ENCODE measurements around the gene AKT1. TPM values are rescaled to one million over a fixed set of nuclear protein-coding genes. Genes with fewer than 3 reads are reported as not detected.
A peak's percentile ranks its signal among the peaks of the same experiment; 100 is the strongest.

The AKT1 gene
- total and polyA plus RNA-seq, 2 of the 13 experiments (the other 11 are each of a cell fraction or from before 2014, with no cell fraction given) = 96.2 to 116 TPM

DNA sequence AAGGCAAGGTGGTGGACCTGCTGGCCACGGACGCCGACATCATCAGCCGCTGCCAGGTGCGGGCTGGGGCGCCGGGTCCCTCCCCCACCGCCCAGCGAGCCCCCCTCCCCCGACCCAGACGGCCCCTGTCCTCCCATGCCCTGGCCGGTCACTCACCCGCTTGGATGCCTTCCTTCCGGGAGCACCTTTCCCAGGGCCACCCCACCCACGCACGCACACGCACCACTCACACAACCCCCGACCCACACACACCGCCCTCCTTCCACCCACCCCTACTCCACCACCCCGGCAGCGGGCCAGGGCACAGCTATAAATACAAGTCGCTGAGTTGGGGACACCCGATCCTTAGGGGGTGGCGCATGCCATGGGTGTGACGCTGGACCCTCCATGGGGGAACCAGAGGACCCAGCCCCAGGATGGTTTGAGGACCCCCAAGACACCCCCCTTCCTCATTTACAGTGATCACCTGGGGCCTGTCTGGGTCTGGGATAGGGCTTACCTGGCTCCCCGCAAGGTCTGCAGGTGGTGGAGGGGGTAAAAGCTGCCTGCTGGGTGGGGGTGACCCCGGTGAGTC lies 71.1 kb downstream of the AKT1 start (continued):
- TF ChIP-seq, protein P1, sequence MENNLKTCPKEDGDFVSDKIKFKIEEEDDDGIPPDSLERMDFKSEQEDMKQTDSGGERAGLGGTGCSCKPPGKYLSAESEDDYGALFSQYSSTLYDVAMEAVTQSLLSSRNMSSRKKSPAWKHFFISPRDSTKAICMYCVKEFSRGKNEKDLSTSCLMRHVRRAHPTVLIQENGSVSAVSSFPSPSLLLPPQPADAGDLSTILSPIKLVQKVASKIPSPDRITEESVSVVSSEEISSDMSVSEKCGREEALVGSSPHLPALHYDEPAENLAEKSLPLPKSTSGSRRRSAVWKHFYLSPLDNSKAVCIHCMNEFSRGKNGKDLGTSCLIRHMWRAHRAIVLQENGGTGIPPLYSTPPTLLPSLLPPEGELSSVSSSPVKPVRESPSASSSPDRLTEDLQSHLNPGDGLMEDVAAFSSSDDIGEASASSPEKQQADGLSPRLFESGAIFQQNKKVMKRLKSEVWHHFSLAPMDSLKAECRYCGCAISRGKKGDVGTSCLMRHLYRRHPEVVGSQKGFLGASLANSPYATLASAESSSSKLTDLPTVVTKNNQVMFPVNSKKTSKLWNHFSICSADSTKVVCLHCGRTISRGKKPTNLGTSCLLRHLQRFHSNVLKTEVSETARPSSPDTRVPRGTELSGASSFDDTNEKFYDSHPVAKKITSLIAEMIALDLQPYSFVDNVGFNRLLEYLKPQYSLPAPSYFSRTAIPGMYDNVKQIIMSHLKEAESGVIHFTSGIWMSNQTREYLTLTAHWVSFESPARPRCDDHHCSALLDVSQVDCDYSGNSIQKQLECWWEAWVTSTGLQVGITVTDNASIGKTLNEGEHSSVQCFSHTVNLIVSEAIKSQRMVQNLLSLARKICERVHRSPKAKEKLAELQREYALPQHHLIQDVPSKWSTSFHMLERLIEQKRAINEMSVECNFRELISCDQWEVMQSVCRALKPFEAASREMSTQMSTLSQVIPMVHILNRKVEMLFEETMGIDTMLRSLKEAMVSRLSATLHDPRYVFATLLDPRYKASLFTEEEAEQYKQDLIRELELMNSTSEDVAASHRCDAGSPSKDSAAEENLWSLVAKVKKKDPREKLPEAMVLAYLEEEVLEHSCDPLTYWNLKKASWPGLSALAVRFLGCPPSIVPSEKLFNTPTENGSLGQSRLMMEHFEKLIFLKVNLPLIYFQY (CRISPR knock-in tag; IDR thresholded peaks at IDR 0.05; ENCODE audit: borderline replicate concordance) = no peak
- TF ChIP-seq, protein P2, sequence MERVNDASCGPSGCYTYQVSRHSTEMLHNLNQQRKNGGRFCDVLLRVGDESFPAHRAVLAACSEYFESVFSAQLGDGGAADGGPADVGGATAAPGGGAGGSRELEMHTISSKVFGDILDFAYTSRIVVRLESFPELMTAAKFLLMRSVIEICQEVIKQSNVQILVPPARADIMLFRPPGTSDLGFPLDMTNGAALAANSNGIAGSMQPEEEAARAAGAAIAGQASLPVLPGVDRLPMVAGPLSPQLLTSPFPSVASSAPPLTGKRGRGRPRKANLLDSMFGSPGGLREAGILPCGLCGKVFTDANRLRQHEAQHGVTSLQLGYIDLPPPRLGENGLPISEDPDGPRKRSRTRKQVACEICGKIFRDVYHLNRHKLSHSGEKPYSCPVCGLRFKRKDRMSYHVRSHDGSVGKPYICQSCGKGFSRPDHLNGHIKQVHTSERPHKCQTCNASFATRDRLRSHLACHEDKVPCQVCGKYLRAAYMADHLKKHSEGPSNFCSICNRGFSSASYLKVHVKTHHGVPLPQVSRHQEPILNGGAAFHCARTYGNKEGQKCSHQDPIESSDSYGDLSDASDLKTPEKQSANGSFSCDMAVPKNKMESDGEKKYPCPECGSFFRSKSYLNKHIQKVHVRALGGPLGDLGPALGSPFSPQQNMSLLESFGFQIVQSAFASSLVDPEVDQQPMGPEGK (CRISPR knock-in tag; IDR thresholded peaks at IDR 0.05) = no peak
- TF ChIP-seq ZNF598 (CRISPR knock-in tag; IDR thresholded peaks at IDR 0.05; ENCODE audit: borderline replicate concordance) (no peak), GABPA (IDR thresholded peaks at IDR 0.05; ENCODE audit: low read depth, low read length) (no peak), GABPA (CRISPR knock-in tag; IDR thresholded peaks at IDR 0.05; ENCODE audit: low read depth) (no peak), TEAD2 (CRISPR knock-in tag; IDR thresholded peaks at IDR 0.05) (no peak), ZNF564 (CRISPR knock-in tag; IDR thresholded peaks at IDR 0.05) (no peak), ZNF782 (CRISPR knock-in tag; IDR thresholded peaks at IDR 0.05; ENCODE audit: borderline replicate concordance) (no peak), NFKBIZ (CRISPR knock-in tag; IDR thresholded peaks at IDR 0.05) (no peak), CAMTA2 (CRISPR knock-in tag; IDR thresholded peaks at IDR 0.05; ENCODE audit: borderline replicate concordance) (no peak), ZSCAN30 (CRISPR knock-in tag; IDR thresholded peaks at IDR 0.05) (no peak), ZNF337 (CRISPR knock-in tag; IDR thresholded peaks at IDR 0.05; ENCODE audit: borderline replicate concordance, low read depth) (no peak), ZNF781 (CRISPR knock-in tag; IDR thresholded peaks at IDR 0.05; ENCODE audit: borderline replicate concordance, not compliant biosample characterization) (no peak), ZSCAN31 (CRISPR knock-in tag; IDR thresholded peaks at IDR 0.05; ENCODE audit: low read depth) (no peak), PCBP2 (optimal IDR thresholded peaks at IDR 0.05; ENCODE audit: low read depth, low read length, poor library complexity, severe bottlenecking) (no peak), ZNF737 (CRISPR knock-in tag; IDR thresholded peaks at IDR 0.05; ENCODE audit: borderline replicate concordance) (no peak), HES4 (CRISPR knock-in tag; IDR thresholded peaks at IDR 0.05; ENCODE audit: borderline replicate concordance) (0 out of 2 replicates have a peak, but pooled peaks have one; percentile 36)
- TF ChIP-seq, protein P3, sequence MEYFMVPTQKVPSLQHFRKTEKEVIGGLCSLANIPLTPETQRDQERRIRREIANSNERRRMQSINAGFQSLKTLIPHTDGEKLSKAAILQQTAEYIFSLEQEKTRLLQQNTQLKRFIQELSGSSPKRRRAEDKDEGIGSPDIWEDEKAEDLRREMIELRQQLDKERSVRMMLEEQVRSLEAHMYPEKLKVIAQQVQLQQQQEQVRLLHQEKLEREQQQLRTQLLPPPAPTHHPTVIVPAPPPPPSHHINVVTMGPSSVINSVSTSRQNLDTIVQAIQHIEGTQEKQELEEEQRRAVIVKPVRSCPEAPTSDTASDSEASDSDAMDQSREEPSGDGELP (IDR thresholded peaks at IDR 0.05; ENCODE audit: borderline replicate concordance, low read depth) = no peak
- TF ChIP-seq, protein P4, sequence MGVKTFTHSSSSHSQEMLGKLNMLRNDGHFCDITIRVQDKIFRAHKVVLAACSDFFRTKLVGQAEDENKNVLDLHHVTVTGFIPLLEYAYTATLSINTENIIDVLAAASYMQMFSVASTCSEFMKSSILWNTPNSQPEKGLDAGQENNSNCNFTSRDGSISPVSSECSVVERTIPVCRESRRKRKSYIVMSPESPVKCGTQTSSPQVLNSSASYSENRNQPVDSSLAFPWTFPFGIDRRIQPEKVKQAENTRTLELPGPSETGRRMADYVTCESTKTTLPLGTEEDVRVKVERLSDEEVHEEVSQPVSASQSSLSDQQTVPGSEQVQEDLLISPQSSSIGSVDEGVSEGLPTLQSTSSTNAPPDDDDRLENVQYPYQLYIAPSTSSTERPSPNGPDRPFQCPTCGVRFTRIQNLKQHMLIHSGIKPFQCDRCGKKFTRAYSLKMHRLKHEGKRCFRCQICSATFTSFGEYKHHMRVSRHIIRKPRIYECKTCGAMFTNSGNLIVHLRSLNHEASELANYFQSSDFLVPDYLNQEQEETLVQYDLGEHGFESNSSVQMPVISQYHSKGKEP (CRISPR knock-in tag; IDR thresholded peaks at IDR 0.05) = no peak
- TF ChIP-seq, protein P5, sequence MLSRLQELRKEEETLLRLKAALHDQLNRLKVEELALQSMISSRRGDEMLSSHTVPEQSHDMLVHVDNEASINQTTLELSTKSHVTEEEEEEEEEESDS (CRISPR knock-in tag; IDR thresholded peaks at IDR 0.05; ENCODE audit: borderline replicate concordance) = peak; percentile 26; the same call in 1 of the 2 replicates
